ENCODE measurements around the gene ANP32E. TPM values are rescaled to one million over a fixed set of nuclear protein-coding genes. Genes with fewer than 3 reads are reported as not detected.
"Not testable (repeated sequence)": the region's sequence is repeated elsewhere in the genome, so short reads cannot be mapped to it uniquely, and the experiment has no call there.

The ANP32E gene
- polyA plus RNA-seq, 1 of the 3 experiments (the other 2 are of a cell fraction), result 8.2 TPM

DNA sequence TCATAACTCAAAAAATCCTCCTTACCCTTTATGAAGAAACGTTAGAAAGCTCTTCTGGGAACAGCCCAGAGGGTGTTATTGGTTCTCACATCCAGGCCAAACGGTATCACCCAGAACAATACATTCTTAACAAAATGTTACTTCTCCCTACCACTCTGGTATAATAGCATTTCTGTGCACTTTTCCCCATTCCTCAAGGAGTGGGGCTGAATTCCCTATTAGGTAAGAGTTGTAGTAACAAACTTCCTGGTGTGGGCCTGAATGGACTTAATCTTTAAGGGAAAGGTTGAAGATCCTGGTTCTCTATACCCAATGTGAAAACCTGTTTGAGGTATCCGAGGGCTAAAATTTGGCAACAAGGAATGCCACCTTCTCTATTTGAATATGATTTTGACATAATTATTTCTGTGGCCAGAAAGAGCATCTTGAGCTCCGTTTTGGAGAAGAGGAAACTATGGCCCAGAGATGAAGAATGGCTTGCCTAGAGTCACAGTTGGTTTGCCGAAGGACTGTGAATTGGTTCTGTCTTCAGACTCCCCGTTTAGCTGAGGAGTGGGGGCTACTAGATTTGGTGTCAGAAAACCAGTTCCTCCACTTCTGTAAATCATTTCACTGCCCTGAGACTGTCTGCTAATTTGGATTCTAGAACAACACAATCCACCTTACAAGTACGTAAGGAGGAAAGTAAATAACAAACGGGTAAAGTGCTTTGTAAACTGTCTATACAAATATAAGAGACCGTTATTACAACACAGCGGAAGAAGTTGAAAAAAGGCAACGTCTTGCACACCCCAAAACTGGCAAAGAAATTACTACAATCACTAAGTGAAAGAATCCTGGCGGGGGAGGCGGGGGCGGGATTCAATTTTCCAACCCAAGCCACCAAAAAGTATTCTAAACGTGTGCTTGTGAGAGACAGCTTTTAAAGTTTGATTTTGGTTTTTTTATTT lies 2.3 kb downstream of the ANP32E start:
- Histone ChIP-seq H3K9ac (peak overlapping the region; percentile 88), H3K4me1 (ENCODE audit: control insufficient read depth in 1 of 2, insufficient read depth in 2 of 2, low read depth in 1 of 2, low read length in 1 of 2) (peaks cover 0 to 5% of the 10 kb centered on the region in 2 experiments; a peak in 2 of 4 replicates), H3K4me3 (ENCODE audit: low read depth in 2 of 2, low read length in 1 of 2) (peak overlapping the region; percentile 69 to 78), H2AFZ (ENCODE audit: low read depth) (peak overlapping the region; percentile 33), H3F3A (replicated peaks; ENCODE audit: insufficient read depth) (peaks cover 26% of the 10 kb centered on the region), H3K36me3 (replicated peaks in 1 of 2; ENCODE audit: control insufficient read depth in 1 of 2, insufficient read depth in 2 of 2, low read length in 1 of 2) (peaks cover 4 to 23% of the 10 kb centered on the region in 2 experiments), H3K27ac (ENCODE audit: low read depth in 2 of 2, low read length in 1 of 2) (peak overlapping the region; percentile 81 to 91; a peak in 3 of 4 replicates), H3K79me2 (ENCODE audit: insufficient read depth) (peaks cover 68% of the 10 kb centered on the region), H3K9me2 (no peaks in the 10 kb centered on the region), H3K4me2 (peak overlapping the region; percentile 92), H4K20me1 (ENCODE audit: insufficient read depth) (no peaks in the 10 kb centered on the region), H3K27me3 (ENCODE audit: insufficient read depth) (no peaks in the 10 kb centered on the region), H3K9me3 (no peaks in the 10 kb centered on the region)
- TF ChIP-seq, protein P1, sequence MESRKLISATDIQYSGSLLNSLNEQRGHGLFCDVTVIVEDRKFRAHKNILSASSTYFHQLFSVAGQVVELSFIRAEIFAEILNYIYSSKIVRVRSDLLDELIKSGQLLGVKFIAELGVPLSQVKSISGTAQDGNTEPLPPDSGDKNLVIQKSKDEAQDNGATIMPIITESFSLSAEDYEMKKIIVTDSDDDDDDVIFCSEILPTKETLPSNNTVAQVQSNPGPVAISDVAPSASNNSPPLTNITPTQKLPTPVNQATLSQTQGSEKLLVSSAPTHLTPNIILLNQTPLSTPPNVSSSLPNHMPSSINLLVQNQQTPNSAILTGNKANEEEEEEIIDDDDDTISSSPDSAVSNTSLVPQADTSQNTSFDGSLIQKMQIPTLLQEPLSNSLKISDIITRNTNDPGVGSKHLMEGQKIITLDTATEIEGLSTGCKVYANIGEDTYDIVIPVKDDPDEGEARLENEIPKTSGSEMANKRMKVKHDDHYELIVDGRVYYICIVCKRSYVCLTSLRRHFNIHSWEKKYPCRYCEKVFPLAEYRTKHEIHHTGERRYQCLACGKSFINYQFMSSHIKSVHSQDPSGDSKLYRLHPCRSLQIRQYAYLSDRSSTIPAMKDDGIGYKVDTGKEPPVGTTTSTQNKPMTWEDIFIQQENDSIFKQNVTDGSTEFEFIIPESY (IDR thresholded peaks at IDR 0.05; ENCODE audit: borderline replicate concordance, low read depth), result no peak
- TF ChIP-seq, protein P2, sequence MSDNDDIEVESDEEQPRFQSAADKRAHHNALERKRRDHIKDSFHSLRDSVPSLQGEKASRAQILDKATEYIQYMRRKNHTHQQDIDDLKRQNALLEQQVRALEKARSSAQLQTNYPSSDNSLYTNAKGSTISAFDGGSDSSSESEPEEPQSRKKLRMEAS (IDR thresholded peaks at IDR 0.05; ENCODE audit: low read depth), result no peak
- TF ChIP-seq FOXJ3 (CRISPR knock-in tag; IDR thresholded peaks at IDR 0.05), result no peak
- no peak for TF ChIP-seq ELF1 (IDR thresholded peaks at IDR 0.05)
- TF ChIP-seq, protein P3, sequence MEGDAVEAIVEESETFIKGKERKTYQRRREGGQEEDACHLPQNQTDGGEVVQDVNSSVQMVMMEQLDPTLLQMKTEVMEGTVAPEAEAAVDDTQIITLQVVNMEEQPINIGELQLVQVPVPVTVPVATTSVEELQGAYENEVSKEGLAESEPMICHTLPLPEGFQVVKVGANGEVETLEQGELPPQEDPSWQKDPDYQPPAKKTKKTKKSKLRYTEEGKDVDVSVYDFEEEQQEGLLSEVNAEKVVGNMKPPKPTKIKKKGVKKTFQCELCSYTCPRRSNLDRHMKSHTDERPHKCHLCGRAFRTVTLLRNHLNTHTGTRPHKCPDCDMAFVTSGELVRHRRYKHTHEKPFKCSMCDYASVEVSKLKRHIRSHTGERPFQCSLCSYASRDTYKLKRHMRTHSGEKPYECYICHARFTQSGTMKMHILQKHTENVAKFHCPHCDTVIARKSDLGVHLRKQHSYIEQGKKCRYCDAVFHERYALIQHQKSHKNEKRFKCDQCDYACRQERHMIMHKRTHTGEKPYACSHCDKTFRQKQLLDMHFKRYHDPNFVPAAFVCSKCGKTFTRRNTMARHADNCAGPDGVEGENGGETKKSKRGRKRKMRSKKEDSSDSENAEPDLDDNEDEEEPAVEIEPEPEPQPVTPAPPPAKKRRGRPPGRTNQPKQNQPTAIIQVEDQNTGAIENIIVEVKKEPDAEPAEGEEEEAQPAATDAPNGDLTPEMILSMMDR (IDR thresholded peaks at IDR 0.05), result no peak
- TF ChIP-seq, protein P4, sequence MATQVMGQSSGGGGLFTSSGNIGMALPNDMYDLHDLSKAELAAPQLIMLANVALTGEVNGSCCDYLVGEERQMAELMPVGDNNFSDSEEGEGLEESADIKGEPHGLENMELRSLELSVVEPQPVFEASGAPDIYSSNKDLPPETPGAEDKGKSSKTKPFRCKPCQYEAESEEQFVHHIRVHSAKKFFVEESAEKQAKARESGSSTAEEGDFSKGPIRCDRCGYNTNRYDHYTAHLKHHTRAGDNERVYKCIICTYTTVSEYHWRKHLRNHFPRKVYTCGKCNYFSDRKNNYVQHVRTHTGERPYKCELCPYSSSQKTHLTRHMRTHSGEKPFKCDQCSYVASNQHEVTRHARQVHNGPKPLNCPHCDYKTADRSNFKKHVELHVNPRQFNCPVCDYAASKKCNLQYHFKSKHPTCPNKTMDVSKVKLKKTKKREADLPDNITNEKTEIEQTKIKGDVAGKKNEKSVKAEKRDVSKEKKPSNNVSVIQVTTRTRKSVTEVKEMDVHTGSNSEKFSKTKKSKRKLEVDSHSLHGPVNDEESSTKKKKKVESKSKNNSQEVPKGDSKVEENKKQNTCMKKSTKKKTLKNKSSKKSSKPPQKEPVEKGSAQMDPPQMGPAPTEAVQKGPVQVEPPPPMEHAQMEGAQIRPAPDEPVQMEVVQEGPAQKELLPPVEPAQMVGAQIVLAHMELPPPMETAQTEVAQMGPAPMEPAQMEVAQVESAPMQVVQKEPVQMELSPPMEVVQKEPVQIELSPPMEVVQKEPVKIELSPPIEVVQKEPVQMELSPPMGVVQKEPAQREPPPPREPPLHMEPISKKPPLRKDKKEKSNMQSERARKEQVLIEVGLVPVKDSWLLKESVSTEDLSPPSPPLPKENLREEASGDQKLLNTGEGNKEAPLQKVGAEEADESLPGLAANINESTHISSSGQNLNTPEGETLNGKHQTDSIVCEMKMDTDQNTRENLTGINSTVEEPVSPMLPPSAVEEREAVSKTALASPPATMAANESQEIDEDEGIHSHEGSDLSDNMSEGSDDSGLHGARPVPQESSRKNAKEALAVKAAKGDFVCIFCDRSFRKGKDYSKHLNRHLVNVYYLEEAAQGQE (IDR thresholded peaks at IDR 0.05; ENCODE audit: low read depth, low read length), result no peak
- TF ChIP-seq, protein P5, sequence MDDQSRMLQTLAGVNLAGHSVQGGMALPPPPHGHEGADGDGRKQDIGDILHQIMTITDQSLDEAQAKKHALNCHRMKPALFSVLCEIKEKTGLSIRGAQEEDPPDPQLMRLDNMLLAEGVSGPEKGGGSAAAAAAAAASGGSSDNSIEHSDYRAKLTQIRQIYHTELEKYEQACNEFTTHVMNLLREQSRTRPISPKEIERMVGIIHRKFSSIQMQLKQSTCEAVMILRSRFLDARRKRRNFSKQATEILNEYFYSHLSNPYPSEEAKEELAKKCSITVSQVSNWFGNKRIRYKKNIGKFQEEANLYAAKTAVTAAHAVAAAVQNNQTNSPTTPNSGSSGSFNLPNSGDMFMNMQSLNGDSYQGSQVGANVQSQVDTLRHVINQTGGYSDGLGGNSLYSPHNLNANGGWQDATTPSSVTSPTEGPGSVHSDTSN (IDR thresholded peaks at IDR 0.05), result no peak
- no peak for TF ChIP-seq POLR2AphosphoS5 (IDR thresholded peaks at IDR 0.05; ENCODE audit: low read depth, low read length)
- no peak for TF ChIP-seq TEAD4 (IDR thresholded peaks at IDR 0.05; ENCODE audit: borderline replicate concordance, insufficient read depth)
- TF ChIP-seq GATA2 (CRISPR knock-in tag; IDR thresholded peaks at IDR 0.05), result no peak
- no peak for TF ChIP-seq EZH2phosphoT487 (IDR thresholded peaks at IDR 0.05; ENCODE audit: borderline replicate concordance, low read depth)
- TF ChIP-seq MXI1 (IDR thresholded peaks at IDR 0.05; ENCODE audit: low read depth, low read length), result no peak
- TF ChIP-seq NFIC (IDR thresholded peaks at IDR 0.05; ENCODE audit: borderline replicate concordance), result no peak
- no peak for TF ChIP-seq SIN3A (IDR thresholded peaks at IDR 0.05; ENCODE audit: borderline replicate concordance, low read depth, low read length)
- TF ChIP-seq RCOR1 (IDR thresholded peaks at IDR 0.05; ENCODE audit: low read length), result no peak
- WGBS (ENCODE audit: low lambda C conversion rate), result 25% methylated on average over 15 of the region's 15 CpGs
- DNase-seq, result no peak
- ChIA-PET POLR2A (interaction anchor here (0.7 kb wide), 2 partner anchors 18 to 346 kb away, joined by 3 to 4 read pairs; no protein-coding TSS in a partner anchor), CTCF (interaction anchor here (0.9 to 2.4 kb wide), 4 partner anchors 13 to 22 kb away, joined by 3 to 8 read pairs (median 3); no protein-coding TSS in a partner anchor)

GRCh38 chr1:150232921-150233320 lies 3.0 kb downstream of the ANP32E start:
- Histone ChIP-seq H3F3A (replicated peaks; ENCODE audit: insufficient read depth) (peaks cover 26% of the 10 kb centered on the region), H3K79me2 (ENCODE audit: insufficient read depth) (peaks cover 74% of the 10 kb centered on the region), H3K27ac (ENCODE audit: low read depth in 2 of 2, low read length in 1 of 2) (peak overlapping the region in 1 of 2 experiments; percentile 81; a peak in 1 of 4 replicates), H3K36me3 (replicated peaks in 1 of 2; ENCODE audit: control insufficient read depth in 1 of 2, insufficient read depth in 2 of 2, low read length in 1 of 2) (peaks cover 7 to 30% of the 10 kb centered on the region in 2 experiments)
- H3K9me2 ChIP-seq; DNase-seq; H3K9ac ChIP-seq; H3K9me3 ChIP-seq; H3K4me3 ChIP-seq (ENCODE audit: low read depth in 2 of 2, low read length in 1 of 2); H3K27me3 ChIP-seq (ENCODE audit: insufficient read depth); H3K4me2 ChIP-seq; POLR2A ChIA-PET; H3K4me1 ChIP-seq (ENCODE audit: control insufficient read depth in 1 of 2, insufficient read depth in 2 of 2, low read depth in 1 of 2, low read length in 1 of 2); H4K20me1 ChIP-seq (ENCODE audit: insufficient read depth); H2AFZ ChIP-seq (ENCODE audit: low read depth): not testable (repeated sequence)
- WGBS (ENCODE audit: low lambda C conversion rate), result 95% methylated on average over 10 of the region's 10 CpGs
- CTCF ChIA-PET, result interaction anchor here (1.0 to 1.3 kb wide), 2 partner anchors 12 to 15 kb away, joined by 3 read pairs; no protein-coding TSS in a partner anchor

All from SK-N-SH (cell line).